CD4-positive, alpha-beta T cell treated with Interferon alpha-2 for 1 hour (primary cell): ENCODE data around the gene TRAPPC12.
"Not testable (repeated sequence)": the region's sequence is repeated elsewhere in the genome, so short reads cannot be mapped to it uniquely, and the experiment has no call there.

ENCODE experiments used
- DNase-seq, 2 donors: peaks; one replicate each; pipeline ENCODE4 v3.0.0-alpha.2; 2020 to 2022

The TRAPPC12 gene

GRCh38 chr2:3488061-3488531, 108.6 kb downstream of the TRAPPC12 start:
- no peak for DNase-seq

GRCh38 chr2:3488855-3489763, 109.6 kb downstream of the TRAPPC12 start:
- no peak for DNase-seq

GRCh38 chr2:3489764-3490115, 110.2 kb downstream of the TRAPPC12 start:
- DNase-seq = no peak

GRCh38 chr2:3490191-3491170, 111.0 kb downstream of the TRAPPC12 start:
- no peak for DNase-seq

- DNase-seq = no peak
Measured at GRCh38 chr2:3491306-3491705, 111.8 kb downstream of the TRAPPC12 start.

GRCh38 chr2:3491716-3492474, 112.4 kb downstream of the TRAPPC12 start:
- DNase-seq = no peak

GRCh38 chr2:3492475-3492787, 112.9 kb downstream of the TRAPPC12 start:
- DNase-seq = not testable (repeated sequence)

GRCh38 chr2:3492951-3493614, 113.6 kb downstream of the TRAPPC12 start:
- DNase-seq = no peak

GRCh38 chr2:3493615-3494007, 114.1 kb downstream of the TRAPPC12 start:
- DNase-seq = no peak

GRCh38 chr2:3494984-3495666, 115.6 kb downstream of the TRAPPC12 start:
- DNase-seq = no peak

- DNase-seq = not testable (repeated sequence)
Measured at GRCh38 chr2:3496708-3497080, 117.2 kb downstream of the TRAPPC12 start.

- DNase-seq = no peak
Measured at GRCh38 chr2:3498783-3499394, 119.4 kb downstream of the TRAPPC12 start.

GRCh38 chr2:3500326-3500899, 120.9 kb downstream of the TRAPPC12 start:
- no peak for DNase-seq

GRCh38 chr2:3503046-3503445, 123.6 kb downstream of the TRAPPC12 start:
- DNase-seq = no peak

- DNase-seq = no peak
Measured at GRCh38 chr2:3503483-3503882, 124.0 kb downstream of the TRAPPC12 start.

GRCh38 chr2:3504741-3505140, 125.2 kb downstream of the TRAPPC12 start:
- no peak for DNase-seq

GRCh38 chr2:3505771-3506170, 126.3 kb downstream of the TRAPPC12 start:
- DNase-seq = no peak

GRCh38 chr2:3512086-3512485, 132.6 kb downstream of the TRAPPC12 start:
- no peak for DNase-seq

GRCh38 chr2:3513026-3513810, 133.7 kb downstream of the TRAPPC12 start:
- DNase-seq = no peak

GRCh38 chr2:3515438-3515837, 135.9 kb downstream of the TRAPPC12 start:
- DNase-seq = not testable (repeated sequence)
